ENCODE measurements around the gene ATP8B1. TPM values are rescaled to one million over a fixed set of nuclear protein-coding genes. Genes with fewer than 3 reads are reported as not detected.

ATP8B1 gene
- total RNA-seq, 3 donors from 2014 or later: 175 to 406 (median 316) TPM

GRCh38 chr18:57619876-57620275, 183.2 kb downstream of the ATP8B1 start:
- H3K36me3 ChIP-seq (ENCODE audit: low read depth): no peaks in the 10 kb centered on the region
- DNase-seq (no peak), ATAC-seq (no peak)
- TF ChIP-seq CTCF (IDR thresholded peaks at IDR 0.05): no peak
- no peaks in the 10 kb centered on the region for H3K4me1 ChIP-seq (ENCODE audit: low read depth)
- H3K4me3 ChIP-seq: no peak overlapping the region
- no peaks in the 10 kb centered on the region for H3K9me3 ChIP-seq
- intact Hi-C loops (cut with DNase I, micrococcal nuclease): no loop called here

- no peak overlapping the region for H3K4me3 ChIP-seq
- no peaks in the 10 kb centered on the region for H3K9me3 ChIP-seq
- intact Hi-C loops (cut with DNase I, micrococcal nuclease): no loop called here
- DNase-seq: no peak
- no peaks in the 10 kb centered on the region for H3K36me3 ChIP-seq (ENCODE audit: low read depth)
- H3K4me1 ChIP-seq (ENCODE audit: low read depth): no peaks in the 10 kb centered on the region
- no peak for TF ChIP-seq CTCF (IDR thresholded peaks at IDR 0.05)
- ATAC-seq: no peak
Measured at GRCh38 chr18:57618910-57619309, 184.2 kb downstream of the ATP8B1 start.

GRCh38 chr18:57603871-57604270, 199.2 kb downstream of the ATP8B1 start:
- H3K9me3 ChIP-seq: no peaks in the 10 kb centered on the region
- ATAC-seq (no peak), DNase-seq (no peak)
- no peak overlapping the region for H3K4me3 ChIP-seq
- peaks cover 16% of the 10 kb centered on the region for H3K36me3 ChIP-seq (ENCODE audit: low read depth)
- H3K4me1 ChIP-seq (ENCODE audit: low read depth): no peaks in the 10 kb centered on the region
- TF ChIP-seq CTCF (IDR thresholded peaks at IDR 0.05): no peak
- intact Hi-C loops (cut with DNase I, micrococcal nuclease): no loop called here

Other genes starting within 250 kb of the ATP8B1 start
- 10 to 100 TPM; 17.1 to 22.0 (median 20.4) TPM for gene FECH, start 216.6 kb downstream of the ATP8B1 start, total RNA-seq
- 100 to 1,000 TPM; 122 to 137 (median 137) TPM for gene NARS1, start 181.5 kb downstream of the ATP8B1 start, total RNA-seq
- 100 to 1,000 TPM; 161 to 309 (median 256) TPM for gene NEDD4L, start 240.9 kb upstream of the ATP8B1 start, total RNA-seq

Data from mucosa of descending colon (tissue), 3 donors.